ENCODE results near the gene GRK2.

Gene GRK2

GRCh38 chr11:67283481-67283963 lies 17.2 kb downstream of the GRK2 start:
- DNase-seq, result no peak

GRCh38 chr11:67284811-67285540 lies 18.7 kb downstream of the GRK2 start:
- DNase-seq, result no peak

- no peak for DNase-seq
Observed at GRCh38 chr11:67285541-67286498, 19.5 kb downstream of the GRK2 start.

- DNase-seq, result no peak
Observed at GRCh38 chr11:67286621-67287333, 20.5 kb downstream of the GRK2 start.

- DNase-seq, result no peak
Observed at GRCh38 chr11:67287355-67288197, 21.3 kb downstream of the GRK2 start.

- no peak for DNase-seq
Observed at GRCh38 chr11:67288198-67288451, 21.9 kb downstream of the GRK2 start.

- peak; percentile 89 for DNase-seq
Observed at GRCh38 chr11:67288452-67289225, 22.4 kb downstream of the GRK2 start.

- no peak for DNase-seq
Observed at GRCh38 chr11:67289226-67289650, 23.0 kb downstream of the GRK2 start, which contains the start of gene ANKRD13D. Gene ANKRD13D (plus strand): TSS chr11:67289303. CDS start chr11:67289461, 158 bp downstream.

GRCh38 chr11:67289651-67290479 lies 23.6 kb downstream of the GRK2 start:
- DNase-seq, result no peak

- no peak for DNase-seq
Observed at GRCh38 chr11:67290801-67291200, 24.5 kb downstream of the GRK2 start.

GRCh38 chr11:67291481-67292381 lies 25.5 kb downstream of the GRK2 start:
- no peak for DNase-seq

GRCh38 chr11:67292671-67293070 lies 26.4 kb downstream of the GRK2 start:
- DNase-seq, result no peak

- DNase-seq, result peak; percentile 39
Observed at GRCh38 chr11:67293090-67293489, 26.8 kb downstream of the GRK2 start.

GRCh38 chr11:67295846-67296245 lies 29.6 kb downstream of the GRK2 start:
- no peak for DNase-seq

- DNase-seq, result no peak
Observed at GRCh38 chr11:67298786-67299185, 32.5 kb downstream of the GRK2 start.

GRCh38 chr11:67299471-67300191 lies 33.4 kb downstream of the GRK2 start:
- no peak for DNase-seq

- DNase-seq, result no peak
Observed at GRCh38 chr11:67300256-67300755, 34.0 kb downstream of the GRK2 start.

GRCh38 chr11:67300756-67301312 lies 34.6 kb downstream of the GRK2 start:
- no peak for DNase-seq
